GM12878 (cell line): ENCODE measurements around the gene DIP2B. TPM values are rescaled to one million over a fixed set of nuclear protein-coding genes. Genes with fewer than 3 reads are reported as not detected.

Experiments used
- ATAC-seq: fragments of 200-7000 bp; cut with Tn5 transposase; 3 replicates; pipeline ENCODE4 v1.9.1; 2020; ENCODE audit warnings: mild to moderate bottlenecking, moderate library complexity
- BruUV-seq: library from RNA; stranded (reverse); fragments of 400-500 nt; replicated peaks from 2 replicates; lab custom pipeline; 2021; lab: Mats Ljungman, UMichigan
- CTCF ChIA-PET: fragments of 300-600 bp; sonication (Branson Sonifier 250); formaldehyde crosslinking; extraction: SDS; loops from one replicate; lab custom pipeline; 2021; ENCODE audit warnings: inconsistent platforms; lab: Yijun Ruan, JAX
- POLR2A ChIA-PET: fragments of 350-600 bp; formaldehyde crosslinking; extraction: SDS; loops from one replicate; lab custom pipeline; 2021; ENCODE audit warnings: inconsistent platforms; lab: Charles Lee
- RAD21 ChIA-PET: fragments of 300-600 bp; sonication (Branson Sonifier 250); formaldehyde crosslinking; loops from one replicate; lab custom pipeline; 2023; ENCODE audit warnings: antibody characterized with exemption; ENCODE audit not compliant: unreplicated experiment; lab: Charles Lee
- SMC1A ChIA-PET: fragments of 300-600 bp; sonication (Branson Sonifier 250); formaldehyde crosslinking; loops from one replicate; lab custom pipeline; 2023; ENCODE audit not compliant: unreplicated experiment, uncharacterized antibody; lab: Charles Lee
- DNase-seq: peaks from one replicate; pipeline ENCODE4 v3.0.0-alpha.2; 2011; ENCODE audit warnings: low read depth, low spot score
- FAIRE-seq: peaks from 3 replicates; lab custom pipeline; 2011; peaks lifted over from hg19 to GRCh38; lab: Jason Lieb, UNC
- H2AFZ ChIP-seq: 2 replicates; pipeline ENCODE4 v1.6.0; 2011; ENCODE audit warnings: low read depth, low read length, control low read depth; ENCODE audit not compliant: control insufficient read depth
- H3K27ac ChIP-seq: 2 replicates; pipeline ENCODE4 v1.5.1; 2011; ENCODE audit warnings: control low read depth; ENCODE audit not compliant: control insufficient read depth, insufficient read depth
- H3K27me3 ChIP-seq, 2 experiments: replicated peaks in 1 of 2; 2 replicates each; pipeline versions ENCODE4 v1.6.0 to v1.6.1; 2011; ENCODE audit warnings: low read length in 1 of 2; ENCODE audit not compliant: control insufficient read depth in 2 of 2, insufficient read depth in 2 of 2
- H3K36me3 ChIP-seq, 2 experiments: 2 replicates each; pipeline ENCODE4 v1.5.1; 2011; ENCODE audit warnings: low read length in 1 of 2; ENCODE audit not compliant: control insufficient read depth in 2 of 2, insufficient read depth in 2 of 2
- H3K4me1 ChIP-seq: 2 replicates; pipeline ENCODE4 v1.6.1; 2011; ENCODE audit warnings: mild to moderate bottlenecking, low read length, moderate library complexity, mixed read lengths; ENCODE audit not compliant: control insufficient read depth, insufficient read depth
- H3K4me2 ChIP-seq: 2 replicates; pipeline ENCODE4 v1.6.0; 2011; ENCODE audit warnings: control low read depth; ENCODE audit not compliant: control insufficient read depth, insufficient read depth
- H3K4me3 ChIP-seq: fragments of 200-600 bp; sonication (generic); 2 replicates; pipeline ENCODE4 v1.5.1; 2016
- H3K79me2 ChIP-seq: 2 replicates; pipeline ENCODE4 v1.6.0; 2011; ENCODE audit warnings: low read length; ENCODE audit not compliant: control insufficient read depth, insufficient read depth
- H3K9ac ChIP-seq: 2 replicates; pipeline ENCODE4 v1.8.0; 2011; ENCODE audit warnings: low read length, control low read depth, mixed read lengths; ENCODE audit not compliant: control insufficient read depth, insufficient read depth
- H3K9me3 ChIP-seq: replicated peaks from 3 replicates; pipeline ENCODE4 v1.5.1; 2011; ENCODE audit warnings: mild to moderate bottlenecking, low read length; ENCODE audit not compliant: control insufficient read depth, insufficient read depth
- H4K20me1 ChIP-seq: 2 replicates; pipeline ENCODE4 v1.6.0; 2011; ENCODE audit not compliant: control insufficient read depth, insufficient read depth
- BHLHE40 ChIP-seq, 2 experiments: fragments of 450-650 bp in 1 of 2; IDR thresholded peaks; 2 replicates each; pipeline ENCODE4 v1.6.1; 2011 to 2017; ENCODE audit warnings: low read depth in 2 of 2, borderline replicate concordance in 1 of 2, improper control_type of control experiment in 1 of 2, low read length in 1 of 2, mild to moderate bottlenecking in 1 of 2
- CBFB ChIP-seq: IDR thresholded peaks from 2 replicates; pipeline ENCODE4 v1.6.1; 2016; ENCODE audit warnings: antibody characterized with exemption, low read depth
- CBX3 ChIP-seq: fragments of 200-600 bp; sonication (generic); IDR thresholded peaks from 2 replicates; pipeline ENCODE4 v1.6.1; 2016; ENCODE audit warnings: low read depth, borderline replicate concordance
- FOXM1 ChIP-seq: IDR thresholded peaks from 2 replicates; pipeline ENCODE4 v1.6.1; 2012; ENCODE audit warnings: low read depth, mild to moderate bottlenecking, inconsistent platforms, low read length, moderate library complexity
- HDAC2 ChIP-seq: fragments of 200-600 bp; sonication (generic); IDR thresholded peaks from 2 replicates; pipeline ENCODE4 v1.6.1; 2017
- IKZF1 ChIP-seq: fragments of 450-650 bp; conservative IDR thresholded peaks from 2 replicates; pipeline ENCODE4 v1.6.1; 2017; ENCODE audit warnings: antibody characterized with exemption, mild to moderate bottlenecking
- KDM1A ChIP-seq: fragments of 200-600 bp; sonication (generic); IDR thresholded peaks from 2 replicates; pipeline ENCODE4 v1.6.1; 2016; ENCODE audit warnings: borderline replicate concordance
- ZNF687 ChIP-seq: fragments of 450-650 bp; IDR thresholded peaks from 2 replicates; pipeline ENCODE4 v1.6.1; 2017; ENCODE audit warnings: mild to moderate bottlenecking, moderate library complexity
- WGBS: methylation state at CpG from one replicate; pipeline ENCODE4 v1.1.6; 2016; ENCODE audit warnings: low lambda C conversion rate; ENCODE audit not compliant: insufficient replicate concordance, insufficient coverage; ENCODE audit errors: missing lambda C conversion rate; 5-methylcytosine and 5-hydroxymethylcytosine counted together
- in situ Hi-C: fragments of 300-500 bp; cut with MboI; formaldehyde crosslinking; loops from 9 replicates; pipeline ENCODE4 v1.14.3; 2018; ENCODE audit warnings: mixed read lengths
- intact Hi-C: fragments of 100-400 bp; cut with micrococcal nuclease; formaldehyde crosslinking; loops from one replicate; pipeline ENCODE4 v1.14.2; 2022; ENCODE audit not compliant: unreplicated experiment
- polyA plus RNA-seq, 11 experiments: library from polyadenylated mRNA; depleted of rRNA in 4 of 11; unstranded in 6 of 11; stranded (reverse) in 5 of 11; fragments of >200 nt; fragmentation: Nextera tagmentation in 4 of 11; fragmentation: Illumina TruSeq in 1 of 11; extraction: Ambion mirVana in 4 of 11; extraction: Trizol in 1 of 11; gene quantifications; 1 replicate in 1 of 11; 2 replicates in 10 of 11; pipeline versions ENCODE4 v1.2.1 to v1.2.3, GENCODE V29; 2011 to 2016; ENCODE audit warnings: inconsistent platforms in 2 of 11, missing spikeins in 2 of 11, low read depth in 1 of 11
- total RNA-seq, 4 experiments: library from RNA; depleted of rRNA in 3 of 4; stranded (reverse); fragments of >200 nt in 3 of 4; fragmentation: Illumina TruSeq in 1 of 4; extraction: Trizol in 1 of 4; gene quantifications; 2 replicates each; pipeline versions ENCODE4 v1.2.1 to v1.2.3, GENCODE V29; 2013 to 2021

The DIP2B gene
- total and polyA plus RNA-seq, 10 of the 15 experiments (the other 5 are each of a cell fraction or from before 2014, with no cell fraction given), result 4.5 to 30.0 (median 18.6) TPM

GRCh38 chr12:50524621-50525020 is 19.8 kb downstream of the DIP2B start (continued):
- TF ChIP-seq CBX3 (no peak), ZNF687 (no peak), BHLHE40 (IDR thresholded peaks at IDR 0.05; ENCODE audit: borderline replicate concordance in 1 of 2, low read depth in 2 of 2, low read length in 1 of 2) (no peak), FOXM1 (no peak), HDAC2 (no peak), KDM1A (no peak)

GRCh38 chr12:50525422-50525821 is 20.6 kb downstream of the DIP2B start:
- H3K4me1 ChIP-seq, result peaks cover 31% of the 10 kb centered on the region
- FAIRE-seq (no peak), ATAC-seq (no peak), DNase-seq (no peak)
- H3K79me2 ChIP-seq, result peaks cover 63% of the 10 kb centered on the region
- H3K27me3 ChIP-seq, result no peaks in the 10 kb centered on the region
- H2AFZ ChIP-seq, result no peak overlapping the region
- ChIA-PET CTCF (no interaction called here), POLR2A (interaction anchor here (0.7 to 2.8 kb wide), 2 partner anchors 16 to 1292 kb away, joined by 6 to 14 read pairs; no protein-coding TSS in a partner anchor), SMC1A (interaction anchor here (0.6 to 1.4 kb wide), 3 partner anchors 14 to 113 kb away, joined by 3 read pairs; no protein-coding TSS in a partner anchor), RAD21 (interaction anchor here (1.2 to 3.8 kb wide), 2 partner anchors 11 to 17 kb away, joined by 3 to 21 read pairs; no protein-coding TSS in a partner anchor)
- intact Hi-C loops (no loop called here), in situ Hi-C loops (no loop called here)
- 100% methylated on average over 1 of the region's 2 CpGs for WGBS
- no peaks in the 10 kb centered on the region for H4K20me1 ChIP-seq
- H3K36me3 ChIP-seq, result no peaks in the 10 kb centered on the region; a peak in 1 of 4 replicates
- H3K9me3 ChIP-seq, result no peaks in the 10 kb centered on the region; the same call in 2 of the 3 replicates
- no peak overlapping the region for H3K4me3 ChIP-seq
- TF ChIP-seq IKZF1 (no peak), CBFB (no peak)
- no peak overlapping the region for H3K27ac ChIP-seq
- H3K4me2 ChIP-seq, result no peak overlapping the region
- no peak overlapping the region for H3K9ac ChIP-seq
- BruUV-seq, result no TSS peak
